Measurements from ENCODE around the gene PKP4. TPM values are rescaled to one million over a fixed set of nuclear protein-coding genes. Genes with fewer than 3 reads are reported as not detected.

Gene PKP4
- total and polyA plus RNA-seq, 2 of the 8 experiments (the other 6 are each of a cell fraction or from before 2014, with no cell fraction given) = 48.2 to 88.0 TPM

DNA sequence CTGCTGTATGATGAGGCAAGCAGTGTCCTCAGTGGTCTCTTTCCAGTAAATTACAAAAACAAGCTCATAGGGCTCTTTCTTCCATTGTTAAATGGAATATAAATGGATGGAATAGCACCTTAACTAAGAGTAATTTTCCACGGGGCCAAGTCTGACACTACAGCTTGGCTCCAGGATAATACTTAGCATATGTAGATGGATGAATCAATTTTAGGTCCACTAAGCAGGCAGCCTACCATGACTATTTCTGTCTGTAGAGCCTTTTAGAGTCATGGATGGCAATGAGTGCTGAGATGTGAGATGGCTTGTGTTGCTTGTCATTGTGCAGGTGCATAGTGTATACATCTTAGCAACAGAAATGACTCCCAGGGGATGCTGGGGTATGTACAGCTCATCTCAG is 125.9 kb downstream of the PKP4 start (continued):
- TF ChIP-seq, protein P1, sequence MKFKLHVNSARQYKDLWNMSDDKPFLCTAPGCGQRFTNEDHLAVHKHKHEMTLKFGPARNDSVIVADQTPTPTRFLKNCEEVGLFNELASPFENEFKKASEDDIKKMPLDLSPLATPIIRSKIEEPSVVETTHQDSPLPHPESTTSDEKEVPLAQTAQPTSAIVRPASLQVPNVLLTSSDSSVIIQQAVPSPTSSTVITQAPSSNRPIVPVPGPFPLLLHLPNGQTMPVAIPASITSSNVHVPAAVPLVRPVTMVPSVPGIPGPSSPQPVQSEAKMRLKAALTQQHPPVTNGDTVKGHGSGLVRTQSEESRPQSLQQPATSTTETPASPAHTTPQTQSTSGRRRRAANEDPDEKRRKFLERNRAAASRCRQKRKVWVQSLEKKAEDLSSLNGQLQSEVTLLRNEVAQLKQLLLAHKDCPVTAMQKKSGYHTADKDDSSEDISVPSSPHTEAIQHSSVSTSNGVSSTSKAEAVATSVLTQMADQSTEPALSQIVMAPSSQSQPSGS (IDR thresholded peaks at IDR 0.05; ENCODE audit: low read length) = no peak
- no peak for TF ChIP-seq JUND (IDR thresholded peaks at IDR 0.05; ENCODE audit: low read length)
- TF ChIP-seq, protein P2, sequence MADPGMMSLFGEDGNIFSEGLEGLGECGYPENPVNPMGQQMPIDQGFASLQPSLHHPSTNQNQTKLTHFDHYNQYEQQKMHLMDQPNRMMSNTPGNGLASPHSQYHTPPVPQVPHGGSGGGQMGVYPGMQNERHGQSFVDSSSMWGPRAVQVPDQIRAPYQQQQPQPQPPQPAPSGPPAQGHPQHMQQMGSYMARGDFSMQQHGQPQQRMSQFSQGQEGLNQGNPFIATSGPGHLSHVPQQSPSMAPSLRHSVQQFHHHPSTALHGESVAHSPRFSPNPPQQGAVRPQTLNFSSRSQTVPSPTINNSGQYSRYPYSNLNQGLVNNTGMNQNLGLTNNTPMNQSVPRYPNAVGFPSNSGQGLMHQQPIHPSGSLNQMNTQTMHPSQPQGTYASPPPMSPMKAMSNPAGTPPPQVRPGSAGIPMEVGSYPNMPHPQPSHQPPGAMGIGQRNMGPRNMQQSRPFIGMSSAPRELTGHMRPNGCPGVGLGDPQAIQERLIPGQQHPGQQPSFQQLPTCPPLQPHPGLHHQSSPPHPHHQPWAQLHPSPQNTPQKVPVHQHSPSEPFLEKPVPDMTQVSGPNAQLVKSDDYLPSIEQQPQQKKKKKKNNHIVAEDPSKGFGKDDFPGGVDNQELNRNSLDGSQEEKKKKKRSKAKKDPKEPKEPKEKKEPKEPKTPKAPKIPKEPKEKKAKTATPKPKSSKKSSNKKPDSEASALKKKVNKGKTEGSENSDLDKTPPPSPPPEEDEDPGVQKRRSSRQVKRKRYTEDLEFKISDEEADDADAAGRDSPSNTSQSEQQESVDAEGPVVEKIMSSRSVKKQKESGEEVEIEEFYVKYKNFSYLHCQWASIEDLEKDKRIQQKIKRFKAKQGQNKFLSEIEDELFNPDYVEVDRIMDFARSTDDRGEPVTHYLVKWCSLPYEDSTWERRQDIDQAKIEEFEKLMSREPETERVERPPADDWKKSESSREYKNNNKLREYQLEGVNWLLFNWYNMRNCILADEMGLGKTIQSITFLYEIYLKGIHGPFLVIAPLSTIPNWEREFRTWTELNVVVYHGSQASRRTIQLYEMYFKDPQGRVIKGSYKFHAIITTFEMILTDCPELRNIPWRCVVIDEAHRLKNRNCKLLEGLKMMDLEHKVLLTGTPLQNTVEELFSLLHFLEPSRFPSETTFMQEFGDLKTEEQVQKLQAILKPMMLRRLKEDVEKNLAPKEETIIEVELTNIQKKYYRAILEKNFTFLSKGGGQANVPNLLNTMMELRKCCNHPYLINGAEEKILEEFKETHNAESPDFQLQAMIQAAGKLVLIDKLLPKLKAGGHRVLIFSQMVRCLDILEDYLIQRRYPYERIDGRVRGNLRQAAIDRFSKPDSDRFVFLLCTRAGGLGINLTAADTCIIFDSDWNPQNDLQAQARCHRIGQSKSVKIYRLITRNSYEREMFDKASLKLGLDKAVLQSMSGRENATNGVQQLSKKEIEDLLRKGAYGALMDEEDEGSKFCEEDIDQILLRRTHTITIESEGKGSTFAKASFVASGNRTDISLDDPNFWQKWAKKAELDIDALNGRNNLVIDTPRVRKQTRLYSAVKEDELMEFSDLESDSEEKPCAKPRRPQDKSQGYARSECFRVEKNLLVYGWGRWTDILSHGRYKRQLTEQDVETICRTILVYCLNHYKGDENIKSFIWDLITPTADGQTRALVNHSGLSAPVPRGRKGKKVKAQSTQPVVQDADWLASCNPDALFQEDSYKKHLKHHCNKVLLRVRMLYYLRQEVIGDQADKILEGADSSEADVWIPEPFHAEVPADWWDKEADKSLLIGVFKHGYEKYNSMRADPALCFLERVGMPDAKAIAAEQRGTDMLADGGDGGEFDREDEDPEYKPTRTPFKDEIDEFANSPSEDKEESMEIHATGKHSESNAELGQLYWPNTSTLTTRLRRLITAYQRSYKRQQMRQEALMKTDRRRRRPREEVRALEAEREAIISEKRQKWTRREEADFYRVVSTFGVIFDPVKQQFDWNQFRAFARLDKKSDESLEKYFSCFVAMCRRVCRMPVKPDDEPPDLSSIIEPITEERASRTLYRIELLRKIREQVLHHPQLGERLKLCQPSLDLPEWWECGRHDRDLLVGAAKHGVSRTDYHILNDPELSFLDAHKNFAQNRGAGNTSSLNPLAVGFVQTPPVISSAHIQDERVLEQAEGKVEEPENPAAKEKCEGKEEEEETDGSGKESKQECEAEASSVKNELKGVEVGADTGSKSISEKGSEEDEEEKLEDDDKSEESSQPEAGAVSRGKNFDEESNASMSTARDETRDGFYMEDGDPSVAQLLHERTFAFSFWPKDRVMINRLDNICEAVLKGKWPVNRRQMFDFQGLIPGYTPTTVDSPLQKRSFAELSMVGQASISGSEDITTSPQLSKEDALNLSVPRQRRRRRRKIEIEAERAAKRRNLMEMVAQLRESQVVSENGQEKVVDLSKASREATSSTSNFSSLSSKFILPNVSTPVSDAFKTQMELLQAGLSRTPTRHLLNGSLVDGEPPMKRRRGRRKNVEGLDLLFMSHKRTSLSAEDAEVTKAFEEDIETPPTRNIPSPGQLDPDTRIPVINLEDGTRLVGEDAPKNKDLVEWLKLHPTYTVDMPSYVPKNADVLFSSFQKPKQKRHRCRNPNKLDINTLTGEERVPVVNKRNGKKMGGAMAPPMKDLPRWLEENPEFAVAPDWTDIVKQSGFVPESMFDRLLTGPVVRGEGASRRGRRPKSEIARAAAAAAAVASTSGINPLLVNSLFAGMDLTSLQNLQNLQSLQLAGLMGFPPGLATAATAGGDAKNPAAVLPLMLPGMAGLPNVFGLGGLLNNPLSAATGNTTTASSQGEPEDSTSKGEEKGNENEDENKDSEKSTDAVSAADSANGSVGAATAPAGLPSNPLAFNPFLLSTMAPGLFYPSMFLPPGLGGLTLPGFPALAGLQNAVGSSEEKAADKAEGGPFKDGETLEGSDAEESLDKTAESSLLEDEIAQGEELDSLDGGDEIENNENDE (IDR thresholded peaks at IDR 0.05; ENCODE audit: insufficient replicate concordance, low read length) = no peak
